ENCODE results near the gene CDH23.

- TF ChIP-seq ZNF274 (IDR thresholded peaks at IDR 0.05; ENCODE audit: low read depth, low read length) (no peak), YY1 (IDR thresholded peaks at IDR 0.05; ENCODE audit: insufficient read depth, insufficient read length) (no peak)
These were observed 370.1 kb downstream of the CDH23 start for GRCh38 chr10:71766717-71767419.

Data from NT2/D1 (cell line).